Naive thymus-derived CD8-positive, alpha-beta T cell (primary cell): ENCODE measurements around the gene RAB33B. TPM values are rescaled to one million over a fixed set of nuclear protein-coding genes. Genes with fewer than 3 reads are reported as not detected.

Experiments
- ATAC-seq, 2 donors: fragments of 150-1000 bp; cut with Tn5 transposase in 1 of 2; sonication (Bioruptor Pico), chemical (Tn5 transposase) in 1 of 2; 1 replicate in 1 of 2; 2 replicates in 1 of 2; pipeline ENCODE4 v1.10.0; 2021; ENCODE audit warnings: mild to moderate bottlenecking in 2 of 2, moderate library complexity in 2 of 2
- POLR2A ChIA-PET: fragments of 350-600 bp; sonication (Branson Sonifier 250); formaldehyde crosslinking; loops from one replicate; lab custom pipeline; 2021; ENCODE audit warnings: antibody characterized with exemption; lab: Charles Lee
- DNase-seq, 10 donors: peaks; one replicate each; pipeline versions ENCODE4 v3.0.0 to v3.0.0-alpha.2; 2020 to 2022
- H3K27ac Mint-ChIP-seq, 10 donors: one replicate each; pipeline ENCODE4 v1.8.0; 2020 to 2022; ENCODE audit warnings: mild to moderate bottlenecking in 10 of 10, mixed read lengths in 10 of 10, moderate library complexity in 4 of 10, inconsistent platforms in 1 of 10
- H3K27me3 Mint-ChIP-seq, 5 donors: one replicate each; pipeline ENCODE4 v1.8.0; 2021 to 2022; ENCODE audit warnings: mixed read lengths in 5 of 5
- H3K36me3 Mint-ChIP-seq, 3 donors: one replicate each; pipeline ENCODE4 v1.8.0; 2020 to 2022; ENCODE audit warnings: mixed read lengths in 3 of 3, mild to moderate bottlenecking in 2 of 3, inconsistent platforms in 1 of 3
- H3K4me1 Mint-ChIP-seq, 4 donors: one replicate each; pipeline ENCODE4 v1.8.0; 2021 to 2022; ENCODE audit warnings: mixed read lengths in 4 of 4
- H3K4me3 Mint-ChIP-seq, 10 donors: one replicate each; pipeline ENCODE4 v1.8.0; 2020 to 2022; ENCODE audit warnings: mild to moderate bottlenecking in 10 of 10, mixed read lengths in 10 of 10, moderate library complexity in 6 of 10, inconsistent platforms in 1 of 10
- H3K9me3 Mint-ChIP-seq, 9 donors: one replicate each; pipeline ENCODE4 v1.8.0; 2020 to 2022; ENCODE audit warnings: mixed read lengths in 9 of 9, mild to moderate bottlenecking in 3 of 9, inconsistent platforms in 1 of 9, moderate library complexity in 1 of 9
- polyA plus RNA-seq, 3 donors: library from polyadenylated mRNA; unstranded; fragments of 300-500 nt; fragmentation: Illumina TruSeq; gene quantifications; one replicate each; pipeline ENCODE4 v1.2.3, GENCODE V29; 2021
- total RNA-seq, 8 experiments: library from RNA in 2 of 8; stranded (reverse) in 2 of 8; gene quantifications; one replicate each; pipeline ENCODE4 v1.2.3 and lab custom pipeline; 2021 to 2026

RAB33B gene
- total and polyA plus RNA-seq, 5 experiments from 2014 or later, result 6.4 to 13.3 (median 6.9) TPM

DNA sequence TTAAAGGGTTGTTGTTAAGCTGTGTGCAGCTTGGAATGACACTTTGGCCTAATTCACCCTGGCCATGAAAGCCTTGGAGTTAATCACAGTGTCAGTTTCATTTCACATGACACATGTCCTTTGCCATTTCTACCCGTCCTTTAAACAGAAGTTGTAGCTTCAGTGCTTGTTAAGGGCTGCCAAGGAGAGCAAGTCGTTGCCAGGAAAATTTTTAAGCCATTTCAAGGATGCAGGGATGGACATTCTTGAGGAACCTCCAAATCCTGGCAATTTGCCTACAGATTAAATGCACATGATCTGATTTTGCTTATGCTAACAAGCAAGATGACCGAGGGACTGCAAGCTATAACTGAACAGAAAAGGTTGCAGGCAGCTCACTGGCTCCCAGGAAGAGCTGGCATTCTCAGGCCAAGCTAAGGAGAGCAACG is 61.6 kb downstream of the RAB33B start:
- H3K27ac Mint-ChIP-seq, result peak overlapping the region in 1 of 10 donors; percentile 24
- H3K36me3 Mint-ChIP-seq, result peaks cover 0 to 2% (median 0%) of the 10 kb centered on the region in 3 donors
- no peaks in the 10 kb centered on the region for H3K27me3 Mint-ChIP-seq
- H3K9me3 Mint-ChIP-seq, result no peaks in the 10 kb centered on the region
- H3K4me1 Mint-ChIP-seq, result no peaks in the 10 kb centered on the region
- ATAC-seq (no peak), DNase-seq (no peak)
- no peak overlapping the region for H3K4me3 Mint-ChIP-seq
- POLR2A ChIA-PET, result no interaction called here

DNA sequence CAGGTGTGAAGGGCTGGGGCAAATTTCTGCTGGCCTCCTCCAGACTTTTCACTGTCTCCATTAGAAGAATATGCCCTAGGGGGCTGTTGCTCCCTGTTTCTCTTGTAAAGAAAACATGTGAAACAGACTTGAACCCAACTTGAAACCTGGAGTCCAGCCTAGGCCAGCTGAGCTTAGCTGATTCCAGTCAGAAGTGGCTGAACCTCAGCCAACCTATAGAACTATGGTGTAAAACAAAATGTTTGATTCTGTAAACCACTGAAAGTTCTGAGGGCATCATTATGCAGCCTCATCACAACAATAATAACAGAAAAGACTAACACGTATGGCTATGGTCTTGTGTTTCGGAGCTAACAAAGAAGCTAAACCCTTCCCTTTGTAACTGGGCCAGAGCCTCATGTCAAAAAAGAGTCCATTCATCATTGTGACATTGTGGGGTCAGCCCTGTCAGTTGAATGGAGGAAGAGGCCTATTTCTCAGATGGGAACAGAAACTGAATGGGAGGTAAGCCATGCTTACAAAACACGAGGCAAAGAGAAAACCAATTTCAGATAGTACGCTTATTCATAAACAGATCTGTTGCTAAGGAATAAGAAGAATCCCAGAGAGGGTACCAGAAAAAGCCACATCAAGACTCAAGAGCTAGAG is 68.0 kb downstream of the RAB33B start:
- no peak overlapping the region for H3K27ac Mint-ChIP-seq
- POLR2A ChIA-PET, result interaction anchor here (0.7 kb wide), 1 partner anchor 97 kb away, joined by 7 read pairs; no protein-coding TSS in a partner anchor

DNA sequence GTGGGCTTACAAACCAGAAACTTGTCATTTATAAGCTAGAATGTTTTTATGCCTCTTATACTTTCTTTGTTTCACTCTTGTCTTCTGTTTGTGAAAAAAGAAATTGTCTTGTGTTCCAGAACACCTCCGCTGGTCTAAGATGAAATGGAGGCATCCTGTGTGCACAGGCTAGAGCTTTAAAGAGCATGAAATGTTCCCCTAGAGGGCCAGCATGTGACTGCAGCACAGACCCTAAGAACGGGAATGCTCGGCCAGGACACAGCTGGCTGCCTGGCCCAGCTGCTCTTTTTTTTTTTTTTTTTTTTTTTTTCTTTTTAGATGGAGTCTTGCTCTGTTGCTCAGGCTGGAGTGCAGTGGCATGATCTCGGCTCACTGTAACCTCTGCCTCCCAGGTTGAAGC is 68.5 kb downstream of the RAB33B start:
- POLR2A ChIA-PET, result interaction anchor here (0.7 kb wide), 1 partner anchor 97 kb away, joined by 7 read pairs; no protein-coding TSS in a partner anchor
- no peak overlapping the region for H3K27ac Mint-ChIP-seq
- H3K4me3 Mint-ChIP-seq, result no peak overlapping the region
- no peak for ATAC-seq
- H3K4me1 Mint-ChIP-seq, result peaks cover 3 to 23% (median 9%) of the 10 kb centered on the region in 4 donors
- no peaks in the 10 kb centered on the region for H3K27me3 Mint-ChIP-seq
- DNase-seq, result no peak
- H3K9me3 Mint-ChIP-seq, result no peaks in the 10 kb centered on the region
- H3K36me3 Mint-ChIP-seq, result no peaks in the 10 kb centered on the region

More for the DNA sequence above, 68.0 kb downstream of the RAB33B start:
- ATAC-seq, result no peak
- no peaks in the 10 kb centered on the region for H3K9me3 Mint-ChIP-seq
- H3K4me1 Mint-ChIP-seq, result peaks cover 3 to 23% (median 9%) of the 10 kb centered on the region in 4 donors
- H3K27me3 Mint-ChIP-seq, result no peaks in the 10 kb centered on the region
- H3K36me3 Mint-ChIP-seq, result no peaks in the 10 kb centered on the region
- no peak for DNase-seq
- no peak overlapping the region for H3K4me3 Mint-ChIP-seq

DNA sequence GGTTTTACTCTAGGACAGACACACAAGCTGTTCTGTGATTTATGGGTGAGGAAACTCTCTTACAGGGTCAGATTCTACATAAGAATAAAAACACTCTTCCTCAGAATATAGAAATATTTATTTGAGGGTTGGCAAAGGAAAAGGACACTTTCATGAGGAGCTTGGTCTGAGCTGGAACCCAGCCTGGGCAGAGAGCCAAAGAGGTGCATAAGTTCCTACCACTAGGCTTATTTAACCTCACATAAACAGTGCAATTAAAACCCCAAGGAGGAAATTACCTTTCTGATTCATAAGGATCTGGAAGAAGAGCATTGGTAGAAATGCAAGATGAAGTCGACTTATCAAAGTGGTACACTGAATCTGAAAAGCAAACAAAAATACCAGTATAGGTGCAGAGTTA is 69.2 kb downstream of the RAB33B start:
- Mint-ChIP-seq H3K4me3 (no peak overlapping the region), H3K27me3 (no peaks in the 10 kb centered on the region), H3K36me3 (no peaks in the 10 kb centered on the region), H3K27ac (no peak overlapping the region), H3K4me1 (peaks cover 3 to 23% (median 9%) of the 10 kb centered on the region in 4 donors), H3K9me3 (no peaks in the 10 kb centered on the region)
- POLR2A ChIA-PET, result no interaction called here
- ATAC-seq, result no peak
- DNase-seq, result no peak

DNA sequence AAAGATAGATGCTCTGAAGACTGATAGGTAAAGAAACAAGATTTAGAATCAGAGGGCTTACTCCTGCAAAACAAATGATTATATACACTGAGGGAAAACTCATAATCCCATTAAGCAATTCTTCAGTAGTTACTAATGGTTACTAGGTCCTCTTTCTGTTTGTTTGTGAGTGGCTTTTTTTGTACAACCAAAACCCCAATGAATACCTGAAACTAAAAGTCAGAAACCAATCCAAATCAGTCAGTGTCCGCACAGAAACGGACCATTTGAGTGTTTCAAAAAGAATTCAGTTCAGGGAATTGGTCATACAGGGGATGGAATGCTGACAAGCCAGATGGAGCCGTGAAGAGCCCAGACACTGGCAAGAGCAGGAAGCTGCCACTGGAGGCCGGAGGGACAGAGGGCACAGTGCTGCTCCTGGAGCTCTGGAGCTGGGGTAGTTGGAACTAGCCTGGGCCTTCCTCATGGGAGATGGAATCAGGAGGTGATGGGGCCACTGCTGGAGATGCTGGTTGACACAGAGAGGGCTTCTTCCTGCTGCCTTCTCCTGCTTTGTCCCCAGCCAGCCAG is 70.2 kb downstream of the RAB33B start:
- POLR2A ChIA-PET, result no interaction called here
- no peaks in the 10 kb centered on the region for H3K36me3 Mint-ChIP-seq

DNA sequence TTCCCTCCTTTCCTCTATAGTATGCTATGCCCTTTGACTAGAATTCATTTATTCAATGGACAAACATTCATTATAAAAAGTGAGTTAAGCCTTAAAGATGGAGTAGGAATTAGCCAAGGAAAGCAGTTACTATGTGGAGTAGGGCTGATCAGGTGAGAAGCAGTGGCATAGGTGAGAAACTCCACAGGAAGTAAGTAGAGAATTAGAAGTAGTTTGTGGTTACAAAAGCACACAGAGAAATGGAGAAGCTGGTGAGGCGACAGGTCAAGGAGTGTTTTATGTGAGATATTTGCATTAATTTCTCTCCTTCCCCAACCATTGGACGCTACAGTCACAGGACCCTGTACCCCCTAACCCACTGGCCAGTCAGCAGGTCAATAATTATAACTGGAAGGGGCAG is 71.5 kb downstream of the RAB33B start:
- ATAC-seq (no peak), DNase-seq (no peak)
- Mint-ChIP-seq H3K27me3 (no peaks in the 10 kb centered on the region), H3K9me3 (no peaks in the 10 kb centered on the region), H3K4me3 (peak overlapping the region in 1 of 10 donors; percentile 11), H3K4me1 (peaks cover 3 to 29% (median 9%) of the 10 kb centered on the region in 4 donors), H3K27ac (no peak overlapping the region), H3K36me3 (no peaks in the 10 kb centered on the region)
- POLR2A ChIA-PET, result no interaction called here

More for the DNA sequence above, 70.2 kb downstream of the RAB33B start:
- DNase-seq, result no peak
- no peaks in the 10 kb centered on the region for H3K9me3 Mint-ChIP-seq
- H3K27me3 Mint-ChIP-seq, result no peaks in the 10 kb centered on the region
- no peak for ATAC-seq
- no peak overlapping the region for H3K27ac Mint-ChIP-seq
- no peak overlapping the region for H3K4me3 Mint-ChIP-seq
- peaks cover 3 to 29% (median 9%) of the 10 kb centered on the region in 4 donors for H3K4me1 Mint-ChIP-seq

Other genes starting within 250 kb of the RAB33B start
- under 1 TPM in 1 of 2 experiments, not detected in 1; 0.27 TPM for gene MGARP, start 173.9 kb upstream of the RAB33B start, total RNA-seq
- gene MGARP, start 173.9 kb upstream of the RAB33B start, polyA plus RNA-seq, result under 1 TPM in 2 of 3 donors, not detected in 1; 0.12 to 0.18 TPM
- 10 to 100 TPM; 54.1 to 60.8 TPM for gene NAA15, start 152.6 kb upstream of the RAB33B start, total RNA-seq
- gene NAA15, start 152.6 kb upstream of the RAB33B start, polyA plus RNA-seq, result 10 to 100 TPM; 32.1 to 41.8 (median 36.1) TPM
- gene NDUFC1, start 151.6 kb upstream of the RAB33B start, total RNA-seq, result 10 to 100 TPM; 28.1 to 29.0 TPM
- gene NDUFC1, start 151.6 kb upstream of the RAB33B start, polyA plus RNA-seq, result 100 to 1,000 TPM; 137 to 163 (median 140) TPM
- 1 to 10 TPM; 2.3 to 2.7 TPM for gene SETD7, start 102.1 kb downstream of the RAB33B start, total RNA-seq
- gene SETD7, start 102.1 kb downstream of the RAB33B start, polyA plus RNA-seq, result under 1 TPM; 0.09 to 0.36 (median 0.32) TPM
- under 1 TPM in 1 of 2 experiments, not detected in 1; 0.66 TPM for gene MGST2, start 211.7 kb downstream of the RAB33B start, total RNA-seq
- gene MGST2, start 211.7 kb downstream of the RAB33B start, polyA plus RNA-seq, result 1 to 10 TPM in 2 of 3 donors, under 1 TPM in 1; 0.39 to 1.6 (median 1.5) TPM